K562 (cell line): ENCODE data around the gene WDR83. TPM values are rescaled to one million over a fixed set of nuclear protein-coding genes. Genes with fewer than 3 reads are reported as not detected.
"Not testable (repeated sequence)": the region's sequence is repeated elsewhere in the genome, so short reads cannot be mapped to it uniquely, and the experiment has no call there.

Source experiments
- ATAC-seq: fragments of 200-7000 bp; cut with Tn5 transposase; 3 replicates; pipeline ENCODE4 v1.9.1; 2020; ENCODE audit warnings: moderate library complexity
- BruUV-seq: library from RNA; stranded (reverse); fragments of 400-500 nt; replicated peaks from 2 replicates; lab custom pipeline; 2021; lab: Mats Ljungman, UMichigan
- CTCF ChIA-PET: fragments of 300-600 bp; formaldehyde crosslinking; extraction: SDS; loops from one replicate; lab custom pipeline; 2021; ENCODE audit warnings: low intra/inter-chr PET ratio; lab: Yijun Ruan, JAX
- POLR2A ChIA-PET: fragments of 300-600, 350-650 bp; sonication (Branson Sonifier 250); formaldehyde crosslinking; extraction: SDS; loops from one replicate; lab custom pipeline; 2021; ENCODE audit warnings: antibody characterized with exemption, inconsistent platforms; lab: Yijun Ruan, JAX
- DNase-seq, 4 experiments: peaks; one replicate each; pipeline versions ENCODE4 v3.0.0 to v3.0.0-alpha.2; 2011 to 2018; ENCODE audit warnings: low spot score in 3 of 4, mixed read lengths in 3 of 4; ENCODE audit errors: extremely low read depth in 1 of 4
- FAIRE-seq: peaks from 2 replicates; lab custom pipeline; 2011; peaks lifted over from hg19 to GRCh38; lab: Jason Lieb, UNC
- H2AFZ ChIP-seq: 2 replicates; pipeline ENCODE4 v1.6.0; 2011; ENCODE audit warnings: low read depth, low read length, control low read depth, inconsistent platforms
- H3K27ac ChIP-seq: fragments of 200-600 bp; 3 replicates; pipeline ENCODE4 v1.8.0; 2011; ENCODE audit warnings: low read depth, mild to moderate bottlenecking, control low read depth, inconsistent platforms, low read length, moderate library complexity, mixed read lengths; ENCODE audit errors: extremely low read depth
- H3K27me3 ChIP-seq, 2 experiments: fragments of 300-600 bp in 1 of 2; 2 replicates in 1 of 2; 3 replicates in 1 of 2; pipeline versions ENCODE4 v1.6.0 to v1.8.0; 2011; ENCODE audit warnings: inconsistent platforms in 2 of 2, low read length in 2 of 2, mild to moderate bottlenecking in 1 of 2, mixed read lengths in 1 of 2, moderate library complexity in 1 of 2; ENCODE audit not compliant: control insufficient read depth in 2 of 2, insufficient read depth in 2 of 2
- H3K36me3 ChIP-seq: fragments of 300-600 bp; 3 replicates; pipeline ENCODE4 v1.8.0; 2011; ENCODE audit warnings: mild to moderate bottlenecking, low read length, inconsistent platforms; ENCODE audit not compliant: control insufficient read depth, insufficient read depth
- H3K4me1 ChIP-seq, 2 experiments: fragments of 200-600 bp in 1 of 2; replicated peaks in 1 of 2; 2 replicates in 1 of 2; 3 replicates in 1 of 2; pipeline versions ENCODE4 v1.5.1 to v1.8.0; 2011; ENCODE audit warnings: inconsistent platforms in 2 of 2, low read length in 2 of 2, mild to moderate bottlenecking in 1 of 2, mixed read lengths in 1 of 2, moderate library complexity in 1 of 2; ENCODE audit not compliant: control insufficient read depth in 2 of 2, insufficient read depth in 2 of 2
- H3K4me2 ChIP-seq: 2 replicates; pipeline ENCODE4 v1.6.1; 2011; ENCODE audit warnings: low read length, control low read depth, inconsistent platforms, mixed read lengths; ENCODE audit not compliant: insufficient read depth
- H3K4me3 ChIP-seq: fragments of 200-600 bp; sonication (generic), shearing (Covaris generic); 2 replicates; pipeline ENCODE4 v1.5.1; 2016; ENCODE audit warnings: control low read depth, inconsistent platforms
- H3K79me2 ChIP-seq: fragments of 200-600 bp; 3 replicates; pipeline ENCODE4 v1.8.0; 2011; ENCODE audit warnings: low read length, inconsistent platforms; ENCODE audit not compliant: control insufficient read depth, insufficient read depth
- H3K9ac ChIP-seq, 2 experiments: 2 replicates each; pipeline versions ENCODE4 v1.6.0 to v1.6.1; 2011; ENCODE audit warnings: low read depth in 2 of 2, low read length in 2 of 2, control low read depth in 1 of 2, inconsistent platforms in 1 of 2, mild to moderate bottlenecking in 1 of 2, mixed read lengths in 1 of 2; ENCODE audit not compliant: insufficient read depth in 1 of 2
- H3K9me1 ChIP-seq: one replicate; pipeline ENCODE4 v1.6.0; 2011; ENCODE audit warnings: inconsistent platforms, mild to moderate bottlenecking, low read length, moderate library complexity; ENCODE audit not compliant: control insufficient read depth, insufficient read depth
- H3K9me3 ChIP-seq: replicated peaks from 2 replicates; pipeline ENCODE4 v1.5.1; 2011; ENCODE audit warnings: low read depth, low read length, inconsistent platforms; ENCODE audit not compliant: control insufficient read depth, insufficient read depth
- H4K20me1 ChIP-seq: replicated peaks from 2 replicates; pipeline ENCODE4 v1.6.1; 2011; ENCODE audit warnings: low read length, inconsistent platforms, mixed read lengths; ENCODE audit not compliant: control insufficient read depth, insufficient read depth
- DIDO1 ChIP-seq: fragments of 450-650 bp; IDR thresholded peaks from 2 replicates; pipeline ENCODE4 v1.6.1; 2016; ENCODE audit warnings: low read depth, missing biosample characterization, missing genetic modification characterization
- ETV1 ChIP-seq: fragments of 450-650 bp; conservative IDR thresholded peaks from 2 replicates; pipeline ENCODE4 v1.6.1; 2016; ENCODE audit warnings: missing genetic modification characterization, control low read depth, low read depth, missing compliant biosample characterization
- PCBP1 ChIP-seq: fragments of 200-400 bp; formaldehyde crosslinking; IDR thresholded peaks from 2 replicates; pipeline ENCODE4 v1.6.1; 2018; ENCODE audit warnings: mild to moderate bottlenecking, low read depth, low read length; ENCODE audit not compliant: poor library complexity, severe bottlenecking
- POLR2AphosphoS5 ChIP-seq: IDR thresholded peaks from 2 replicates; pipeline ENCODE4 v1.6.1; 2011; ENCODE audit warnings: mild to moderate bottlenecking, low read depth, low read length, moderate library complexity; ENCODE audit not compliant: control insufficient read depth, insufficient read depth
- PREB ChIP-seq: sonication (generic); formaldehyde crosslinking; IDR thresholded peaks from 2 replicates; pipeline ENCODE4 v1.8.1; 2023; ENCODE audit warnings: mild to moderate bottlenecking, missing genetic modification reagents
- STAG1 ChIP-seq: sonication (generic); formaldehyde crosslinking; IDR thresholded peaks from 2 replicates; pipeline ENCODE4 v1.5.0; 2020; ENCODE audit warnings: missing genetic modification reagents, borderline replicate concordance
- SUPT5H ChIP-seq: fragments of 450-650 bp; IDR thresholded peaks from 2 replicates; pipeline ENCODE4 v1.6.1; 2016
- ZNF174 ChIP-seq: fragments of 250-450 bp; sonication (Bioruptor Pico); IDR thresholded peaks from 2 replicates; pipeline ENCODE4 v1.4.0; 2020; ENCODE audit warnings: mild to moderate bottlenecking
- ZNF311 ChIP-seq: fragments of 250-450 bp; sonication (Bioruptor Pico); IDR thresholded peaks from 2 replicates; pipeline ENCODE4 v1.4.0; 2020; ENCODE audit warnings: mild to moderate bottlenecking, moderate library complexity
- WGBS: fragments of 100-300 bp; shearing (Covaris generic); methylation state at CpG from one replicate; pipeline ENCODE4 v1.1.6; 2016; ENCODE audit warnings: low coverage, mixed read lengths; ENCODE audit not compliant: insufficient coverage; ENCODE audit errors: missing lambda C conversion rate; 5-methylcytosine and 5-hydroxymethylcytosine counted together
- in situ Hi-C: fragments of 300-500 bp; cut with MboI; formaldehyde crosslinking; loops from 4 replicates; pipeline ENCODE4 v1.15.0; 2018; ENCODE audit warnings: inconsistent platforms, mixed read lengths
- intact Hi-C: fragments of 100-400 bp; cut with micrococcal nuclease; formaldehyde crosslinking; loops from 2 replicates; pipeline ENCODE4 v1.14.2; 2022
- polyA plus RNA-seq, 8 experiments: library from polyadenylated mRNA; depleted of rRNA in 4 of 8; stranded (reverse) in 5 of 8; unstranded in 3 of 8; fragments of >200 nt; fragmentation: Nextera tagmentation in 2 of 8; fragmentation: Illumina TruSeq in 1 of 8; extraction: Ambion mirVana in 2 of 8; extraction: Trizol in 1 of 8; gene quantifications; 2 replicates each; pipeline versions ENCODE4 v1.2.1 to v1.2.3, GENCODE V29; 2011 to 2014; ENCODE audit warnings: inconsistent platforms in 1 of 8, missing spikeins in 1 of 8
- total RNA-seq, 7 experiments: library from RNA; depleted of rRNA in 6 of 7; stranded (reverse); fragments of >200 nt in 6 of 7; fragmentation: Illumina TruSeq in 2 of 7; extraction: Trizol in 2 of 7; gene quantifications; 2 replicates each; pipeline versions ENCODE4 v1.2.1 to v1.2.3, GENCODE V29; 2011 to 2021; ENCODE audit warnings: low replicate concordance in 1 of 7
- TF ChIP-seq, protein P1 (sequence below): fragments of 250-450 bp; sonication (Bioruptor Pico); IDR thresholded peaks from 2 replicates; pipeline ENCODE4 v1.5.0; 2020; ENCODE audit warnings: mild to moderate bottlenecking, borderline replicate concordance

Gene WDR83
- total and polyA plus RNA-seq, 9 of the 15 experiments (the other 6 are each of a cell fraction or from before 2014, with no cell fraction given) = 0.52 to 21.3 (median 4.2) TPM

DNA sequence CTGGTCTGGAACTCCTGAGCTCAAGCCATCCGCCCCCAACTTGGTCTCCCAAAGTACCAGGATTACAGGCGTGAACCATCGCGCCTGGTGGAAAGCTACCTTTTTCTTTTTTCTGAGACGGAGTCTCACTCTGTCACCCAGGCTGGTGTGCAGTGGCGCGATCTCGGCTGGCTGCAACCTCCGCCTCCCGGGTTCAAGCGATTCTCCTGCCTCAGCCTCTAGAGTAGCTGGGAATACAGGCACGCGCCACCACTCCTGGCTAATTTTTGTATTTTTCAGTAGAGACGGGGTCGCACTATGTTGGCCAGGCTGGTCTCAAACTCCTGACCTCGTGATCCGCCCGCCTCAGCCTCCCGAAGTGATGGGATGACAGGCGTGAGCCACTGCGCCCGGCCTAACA is 30.8 kb downstream of the WDR83 start:
- Histone ChIP-seq H3K36me3 (peaks cover 62% of the 10 kb centered on the region), H3K4me3 (peak overlapping the region; percentile 82), H3K4me1 (peaks cover 0 to 32% of the 10 kb centered on the region in 2 experiments; a peak in 3 of 5 replicates), H3K4me2 (peak overlapping the region; percentile 91; the same call in 1 of the 2 replicates), H3K9ac (peak overlapping the region; percentile 50 to 68; a peak in 2 of 4 replicates), H3K27ac (peak overlapping the region; percentile 69; the same call in 1 of the 3 replicates)
- H2AFZ ChIP-seq, H3K9me1 ChIP-seq, FAIRE-seq, H4K20me1 ChIP-seq, intact Hi-C loops, H3K27me3 ChIP-seq, CTCF ChIA-PET, in situ Hi-C loops, ATAC-seq, DNase-seq, H3K79me2 ChIP-seq, BruUV-seq, H3K9me3 ChIP-seq: not testable (repeated sequence)
- POLR2A ChIA-PET = interaction anchor here (0.6 to 2.6 kb wide), 4 partner anchors 12 to 557 kb away, joined by 4 to 21 read pairs (median 5); partner anchors contain the start of gene ZNF20
- 95% methylated on average over 17 of the region's 22 CpGs for WGBS
- TF ChIP-seq SUPT5H (0 out of 2 replicates have a peak, but pooled peaks have one; percentile 18), POLR2AphosphoS5 (0 out of 2 replicates have a peak, but pooled peaks have one; percentile 14)

- Histone ChIP-seq H4K20me1 (no peaks in the 10 kb centered on the region), H3K9ac (no peak overlapping the region), H2AFZ (no peak overlapping the region), H3K9me3 (no peaks in the 10 kb centered on the region), H3K9me1 (peaks cover 2% of the 10 kb centered on the region), H3K4me3 (no peak overlapping the region), H3K4me2 (no peak overlapping the region), H3K79me2 (peaks cover 7% of the 10 kb centered on the region; the same call in 2 of the 3 replicates), H3K27ac (no peak overlapping the region), H3K36me3 (peaks cover 62% of the 10 kb centered on the region), H3K4me1 (peaks cover 0 to 34% of the 10 kb centered on the region in 2 experiments; a peak in 3 of 5 replicates), H3K27me3 (no peaks in the 10 kb centered on the region; a peak in 1 of 5 replicates)
- FAIRE-seq (no peak), DNase-seq (no peak), ATAC-seq (no peak)
- ChIA-PET CTCF (no interaction called here), POLR2A (interaction anchor here (0.6 to 1.9 kb wide), 4 partner anchors 9 to 558 kb away, joined by 3 to 5 read pairs (median 4); partner anchors contain the start of genes ZNF20, ZNF490 and ZNF791)
- in situ Hi-C loops = no loop called here
- 75% methylated on average over 6 of the region's 6 CpGs for WGBS
- no TSS peak for BruUV-seq
- intact Hi-C loops = no loop called here
- no peak for TF ChIP-seq ETV1 (tag)
- no peak for TF ChIP-seq STAG1 (CRISPR knock-in tag)
- TF ChIP-seq, protein P1, sequence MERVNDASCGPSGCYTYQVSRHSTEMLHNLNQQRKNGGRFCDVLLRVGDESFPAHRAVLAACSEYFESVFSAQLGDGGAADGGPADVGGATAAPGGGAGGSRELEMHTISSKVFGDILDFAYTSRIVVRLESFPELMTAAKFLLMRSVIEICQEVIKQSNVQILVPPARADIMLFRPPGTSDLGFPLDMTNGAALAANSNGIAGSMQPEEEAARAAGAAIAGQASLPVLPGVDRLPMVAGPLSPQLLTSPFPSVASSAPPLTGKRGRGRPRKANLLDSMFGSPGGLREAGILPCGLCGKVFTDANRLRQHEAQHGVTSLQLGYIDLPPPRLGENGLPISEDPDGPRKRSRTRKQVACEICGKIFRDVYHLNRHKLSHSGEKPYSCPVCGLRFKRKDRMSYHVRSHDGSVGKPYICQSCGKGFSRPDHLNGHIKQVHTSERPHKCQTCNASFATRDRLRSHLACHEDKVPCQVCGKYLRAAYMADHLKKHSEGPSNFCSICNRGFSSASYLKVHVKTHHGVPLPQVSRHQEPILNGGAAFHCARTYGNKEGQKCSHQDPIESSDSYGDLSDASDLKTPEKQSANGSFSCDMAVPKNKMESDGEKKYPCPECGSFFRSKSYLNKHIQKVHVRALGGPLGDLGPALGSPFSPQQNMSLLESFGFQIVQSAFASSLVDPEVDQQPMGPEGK = no peak
- TF ChIP-seq ZNF311 (CRISPR knock-in tag) = no peak
- no peak for TF ChIP-seq ZNF174 (CRISPR knock-in tag)
- no peak for TF ChIP-seq PCBP1
- TF ChIP-seq PREB (CRISPR knock-in tag) = no peak
- TF ChIP-seq DIDO1 (tag) = no peak
Measured at GRCh38 chr19:12698138-12698537, 31.5 kb downstream of the WDR83 start.
